HepG2 (cell line): Measurements from ENCODE around the gene SIAE. TPM values are rescaled to one million over a fixed set of nuclear protein-coding genes. Genes with fewer than 3 reads are reported as not detected.

ENCODE experiments used
- ATAC-seq: fragments of 200-7000 bp; cut with Tn5 transposase; 3 replicates; pipeline ENCODE4 v1.9.1; 2020; ENCODE audit warnings: mild to moderate bottlenecking, moderate library complexity
- BruUV-seq: library from RNA; stranded (reverse); fragments of 400-500 nt; replicated peaks from 2 replicates; lab custom pipeline; 2021; lab: Mats Ljungman, UMichigan
- CTCF ChIA-PET: fragments of 300-600 bp; formaldehyde crosslinking; extraction: SDS; loops from one replicate; lab custom pipeline; 2021; ENCODE audit warnings: low total read pairs, inconsistent platforms, low intra/inter-chr PET ratio; lab: Yijun Ruan, JAX
- POLR2A ChIA-PET: fragments of 350-600 bp; sonication (Branson Sonifier 250); formaldehyde crosslinking; loops from one replicate; lab custom pipeline; 2020; ENCODE audit warnings: antibody characterized with exemption, inconsistent platforms; lab: Yijun Ruan, JAX
- DNase-seq: peaks from one replicate; pipeline ENCODE4 v3.0.0-alpha.2; 2015; ENCODE audit warnings: low spot score
- FAIRE-seq: peaks from 3 replicates; lab custom pipeline; 2011; peaks lifted over from hg19 to GRCh38; lab: Jason Lieb, UNC
- H2AFZ ChIP-seq: one replicate; pipeline ENCODE4 v1.6.1; 2011; ENCODE audit warnings: low read length, inconsistent platforms
- H3K27ac ChIP-seq: fragments of 300-600 bp; 3 replicates; pipeline ENCODE4 v1.8.0; 2011; ENCODE audit warnings: mixed run types, mild to moderate bottlenecking, mixed read lengths, low read length, inconsistent platforms; ENCODE audit not compliant: insufficient read depth; ENCODE audit errors: extremely low read length
- H3K27me3 ChIP-seq, 2 experiments: fragments of 200-600 bp in 1 of 2; 2 replicates in 1 of 2; 3 replicates in 1 of 2; pipeline versions ENCODE4 v1.6.0 to v1.8.0; 2011; ENCODE audit warnings: low read length in 2 of 2, mild to moderate bottlenecking in 2 of 2, moderate library complexity in 2 of 2, inconsistent platforms in 1 of 2; ENCODE audit not compliant: insufficient read depth in 2 of 2, control insufficient read depth in 1 of 2
- H3K36me3 ChIP-seq, 2 experiments: fragments of 200-600 bp in 1 of 2; replicated peaks in 1 of 2; 2 replicates in 1 of 2; 3 replicates in 1 of 2; pipeline versions ENCODE4 v1.5.1 to v1.8.0; 2011; ENCODE audit warnings: low read length in 2 of 2, inconsistent platforms in 1 of 2; ENCODE audit not compliant: insufficient read depth in 2 of 2, control insufficient read depth in 1 of 2
- H3K4me1 ChIP-seq: 2 replicates; pipeline ENCODE4 v1.5.1; 2012; ENCODE audit warnings: low read length, inconsistent platforms; ENCODE audit not compliant: insufficient read depth
- H3K4me2 ChIP-seq: 2 replicates; pipeline ENCODE4 v1.6.0; 2011; ENCODE audit warnings: low read depth, low read length, inconsistent platforms
- H3K4me3 ChIP-seq, 3 experiments: fragments of 200-600 bp in 1 of 3; sonication (generic), shearing (Covaris generic) in 1 of 3; replicated peaks in 1 of 3; 2 replicates each; pipeline ENCODE4 v1.5.1; 2011 to 2016; ENCODE audit warnings: low read length in 3 of 3, inconsistent platforms in 2 of 3, low read depth in 2 of 3, mild to moderate bottlenecking in 2 of 3, control low read depth in 1 of 3, mixed read lengths in 1 of 3; ENCODE audit not compliant: insufficient read depth in 1 of 3
- H3K79me2 ChIP-seq: one replicate; pipeline ENCODE4 v1.6.1; 2011; ENCODE audit warnings: low read length, inconsistent platforms; ENCODE audit not compliant: insufficient read depth
- H3K9ac ChIP-seq: 2 replicates; pipeline ENCODE4 v1.6.0; 2011; ENCODE audit warnings: mild to moderate bottlenecking, low read depth, low read length, inconsistent platforms; ENCODE audit not compliant: insufficient read depth
- H3K9me3 ChIP-seq: 2 replicates; pipeline ENCODE4 v1.5.1; 2012; ENCODE audit warnings: mild to moderate bottlenecking, low read length
- H4K20me1 ChIP-seq: 2 replicates; pipeline ENCODE4 v1.6.0; 2011; ENCODE audit warnings: inconsistent platforms, mild to moderate bottlenecking, low read length, moderate library complexity; ENCODE audit not compliant: insufficient read depth
- AKAP8 ChIP-seq: sonication (generic); formaldehyde crosslinking; IDR thresholded peaks from 2 replicates; pipeline ENCODE4 v1.5.1; 2020; ENCODE audit warnings: mild to moderate bottlenecking, missing genetic modification reagents
- GZF1 ChIP-seq: sonication (generic); formaldehyde crosslinking; IDR thresholded peaks from 2 replicates; pipeline ENCODE4 v1.5.1; 2020; ENCODE audit warnings: mild to moderate bottlenecking, missing genetic modification reagents
- HDAC1 ChIP-seq: sonication (generic); formaldehyde crosslinking; IDR thresholded peaks from 2 replicates; pipeline ENCODE4 v1.5.1; 2020; ENCODE audit warnings: mild to moderate bottlenecking, missing genetic modification reagents
- MEF2D ChIP-seq: sonication (generic); formaldehyde crosslinking; IDR thresholded peaks from 2 replicates; pipeline ENCODE4 v1.5.1; 2020; ENCODE audit warnings: mild to moderate bottlenecking, missing genetic modification reagents
- NFATC3 ChIP-seq: sonication (generic); formaldehyde crosslinking; IDR thresholded peaks from 2 replicates; pipeline ENCODE4 v1.5.1; 2020; ENCODE audit warnings: mild to moderate bottlenecking, missing genetic modification reagents
- NFYC ChIP-seq: IDR thresholded peaks from 2 replicates; pipeline ENCODE4 v1.6.1; 2016; ENCODE audit warnings: missing genetic modification reagents, missing compliant biosample characterization
- RBM22 ChIP-seq: fragments of 200-400 bp; formaldehyde crosslinking; optimal IDR thresholded peaks from 2 replicates; pipeline ENCODE3; 2017; ENCODE audit warnings: mild to moderate bottlenecking, low read length, moderate library complexity
- TEAD2 ChIP-seq: sonication (generic); formaldehyde crosslinking; IDR thresholded peaks from 2 replicates; pipeline ENCODE4 v1.9.0; 2021; ENCODE audit warnings: missing genetic modification reagents
- ZNF232 ChIP-seq: sonication (generic); formaldehyde crosslinking; IDR thresholded peaks from 2 replicates; pipeline ENCODE4 v1.4.0; 2020; ENCODE audit warnings: missing genetic modification reagents, borderline replicate concordance
- ZNF337 ChIP-seq: sonication (generic); formaldehyde crosslinking; IDR thresholded peaks from 2 replicates; pipeline ENCODE4 v1.5.1; 2020; ENCODE audit warnings: missing genetic modification reagents, low read depth, mild to moderate bottlenecking, borderline replicate concordance
- ZNF543 ChIP-seq: sonication (generic); formaldehyde crosslinking; IDR thresholded peaks from 2 replicates; pipeline ENCODE4 v1.4.0; 2020; ENCODE audit warnings: mild to moderate bottlenecking, missing genetic modification reagents
- ZNF598 ChIP-seq: sonication (generic); formaldehyde crosslinking; IDR thresholded peaks from 2 replicates; pipeline ENCODE4 v1.5.1; 2020; ENCODE audit warnings: mild to moderate bottlenecking, missing genetic modification reagents, borderline replicate concordance
- ZNF816 ChIP-seq: sonication (generic); formaldehyde crosslinking; IDR thresholded peaks from 2 replicates; pipeline ENCODE4 v1.8.0; 2022; ENCODE audit warnings: missing genetic modification reagents, mild to moderate bottlenecking, borderline replicate concordance
- WGBS: methylation state at CpG from one replicate; pipeline ENCODE4 v1.1.6; 2017; ENCODE audit warnings: low lambda C conversion rate; 5-methylcytosine and 5-hydroxymethylcytosine counted together
- in situ Hi-C: cut with HindIII; loops from 2 replicates; pipeline ENCODE4 v1.10.0; 2017; ENCODE audit warnings: low pct_unique_long_range_greater_than_20kb; ENCODE audit not compliant: extremely low pct_ligation_motif_present
- intact Hi-C: fragments of 100-400 bp; cut with micrococcal nuclease; formaldehyde crosslinking; loops from one replicate; pipeline ENCODE4 v1.10.0; 2022; ENCODE audit not compliant: unreplicated experiment
- polyA plus RNA-seq, 8 experiments: library from polyadenylated mRNA; depleted of rRNA in 3 of 8; stranded (reverse) in 7 of 8; unstranded in 1 of 8; fragments of >200 nt; fragmentation: Illumina TruSeq in 4 of 8; extraction: Trizol in 4 of 8; gene quantifications; 2 replicates each; pipeline versions ENCODE4 v1.2.1 to v1.2.3, GENCODE V29; 2011 to 2016; ENCODE audit warnings: low read depth in 4 of 8, missing spikeins in 1 of 8, mixed read lengths in 1 of 8; ENCODE audit not compliant: insufficient read depth in 1 of 8
- total RNA-seq, 5 experiments: library from RNA; depleted of rRNA; stranded (reverse); fragments of >200 nt; fragmentation: Illumina TruSeq; extraction: Trizol; gene quantifications; 2 replicates each; pipeline ENCODE4 v1.2.3, GENCODE V29; 2016; ENCODE audit warnings: low read depth in 1 of 5
- TF ChIP-seq, protein P1 (sequence below): sonication (generic); formaldehyde crosslinking; IDR thresholded peaks from 2 replicates; pipeline ENCODE4 v1.4.0; 2020; ENCODE audit warnings: mild to moderate bottlenecking, low read depth, missing genetic modification reagents
- TF ChIP-seq, protein P2 (sequence below): sonication (generic); formaldehyde crosslinking; IDR thresholded peaks from 2 replicates; pipeline ENCODE4 v1.9.0; 2021; ENCODE audit warnings: mild to moderate bottlenecking, missing genetic modification reagents

Gene SIAE
- total and polyA plus RNA-seq, 2 of the 13 experiments (the other 11 are each of a cell fraction or from before 2014, with no cell fraction given) = 7.0 to 22.4 TPM

DNA sequence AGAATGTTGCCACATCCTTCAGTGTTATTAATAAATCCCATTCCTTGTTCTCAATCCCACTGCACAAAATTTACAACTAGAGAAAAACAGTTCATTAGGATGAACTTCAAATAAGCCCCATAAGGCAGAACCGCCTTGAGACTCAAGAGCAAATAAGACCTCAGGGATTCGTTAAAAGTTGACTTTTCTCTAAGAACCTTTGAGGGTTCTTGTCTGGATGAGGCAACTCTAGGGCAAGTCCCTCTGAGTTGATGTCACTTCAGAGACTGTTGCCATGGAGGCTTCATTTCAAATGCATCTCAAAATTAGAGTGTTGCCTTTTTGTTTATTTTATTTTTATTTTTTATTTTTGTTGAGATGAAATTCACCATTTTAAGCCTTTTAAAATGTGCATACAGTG is 82.1 kb downstream of the SIAE start:
- Histone ChIP-seq H3K4me3 (no peak overlapping the region), H3K79me2 (no peaks in the 10 kb centered on the region), H3K4me2 (no peak overlapping the region)
- no peak for DNase-seq
- TF ChIP-seq ZNF598 = no peak
- no peak for TF ChIP-seq MEF2D (CRISPR knock-in tag)
- TF ChIP-seq, protein P1, sequence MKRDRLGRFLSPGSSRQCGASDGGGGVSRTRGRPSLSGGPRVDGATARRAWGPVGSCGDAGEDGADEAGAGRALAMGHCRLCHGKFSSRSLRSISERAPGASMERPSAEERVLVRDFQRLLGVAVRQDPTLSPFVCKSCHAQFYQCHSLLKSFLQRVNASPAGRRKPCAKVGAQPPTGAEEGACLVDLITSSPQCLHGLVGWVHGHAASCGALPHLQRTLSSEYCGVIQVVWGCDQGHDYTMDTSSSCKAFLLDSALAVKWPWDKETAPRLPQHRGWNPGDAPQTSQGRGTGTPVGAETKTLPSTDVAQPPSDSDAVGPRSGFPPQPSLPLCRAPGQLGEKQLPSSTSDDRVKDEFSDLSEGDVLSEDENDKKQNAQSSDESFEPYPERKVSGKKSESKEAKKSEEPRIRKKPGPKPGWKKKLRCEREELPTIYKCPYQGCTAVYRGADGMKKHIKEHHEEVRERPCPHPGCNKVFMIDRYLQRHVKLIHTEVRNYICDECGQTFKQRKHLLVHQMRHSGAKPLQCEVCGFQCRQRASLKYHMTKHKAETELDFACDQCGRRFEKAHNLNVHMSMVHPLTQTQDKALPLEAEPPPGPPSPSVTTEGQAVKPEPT (CRISPR knock-in tag) = no peak
- no peak for TF ChIP-seq RBM22
- no peak for TF ChIP-seq AKAP8
- no peak for TF ChIP-seq HDAC1 (CRISPR knock-in tag)
- no peak for TF ChIP-seq NFYC (CRISPR knock-in tag)
- TF ChIP-seq TEAD2 (CRISPR knock-in tag) = no peak
- no peak for TF ChIP-seq ZNF232
- no peak for TF ChIP-seq NFATC3 (CRISPR knock-in tag)
- TF ChIP-seq ZNF543 = no peak
- TF ChIP-seq GZF1 (CRISPR knock-in tag) = no peak
- TF ChIP-seq, protein P2, sequence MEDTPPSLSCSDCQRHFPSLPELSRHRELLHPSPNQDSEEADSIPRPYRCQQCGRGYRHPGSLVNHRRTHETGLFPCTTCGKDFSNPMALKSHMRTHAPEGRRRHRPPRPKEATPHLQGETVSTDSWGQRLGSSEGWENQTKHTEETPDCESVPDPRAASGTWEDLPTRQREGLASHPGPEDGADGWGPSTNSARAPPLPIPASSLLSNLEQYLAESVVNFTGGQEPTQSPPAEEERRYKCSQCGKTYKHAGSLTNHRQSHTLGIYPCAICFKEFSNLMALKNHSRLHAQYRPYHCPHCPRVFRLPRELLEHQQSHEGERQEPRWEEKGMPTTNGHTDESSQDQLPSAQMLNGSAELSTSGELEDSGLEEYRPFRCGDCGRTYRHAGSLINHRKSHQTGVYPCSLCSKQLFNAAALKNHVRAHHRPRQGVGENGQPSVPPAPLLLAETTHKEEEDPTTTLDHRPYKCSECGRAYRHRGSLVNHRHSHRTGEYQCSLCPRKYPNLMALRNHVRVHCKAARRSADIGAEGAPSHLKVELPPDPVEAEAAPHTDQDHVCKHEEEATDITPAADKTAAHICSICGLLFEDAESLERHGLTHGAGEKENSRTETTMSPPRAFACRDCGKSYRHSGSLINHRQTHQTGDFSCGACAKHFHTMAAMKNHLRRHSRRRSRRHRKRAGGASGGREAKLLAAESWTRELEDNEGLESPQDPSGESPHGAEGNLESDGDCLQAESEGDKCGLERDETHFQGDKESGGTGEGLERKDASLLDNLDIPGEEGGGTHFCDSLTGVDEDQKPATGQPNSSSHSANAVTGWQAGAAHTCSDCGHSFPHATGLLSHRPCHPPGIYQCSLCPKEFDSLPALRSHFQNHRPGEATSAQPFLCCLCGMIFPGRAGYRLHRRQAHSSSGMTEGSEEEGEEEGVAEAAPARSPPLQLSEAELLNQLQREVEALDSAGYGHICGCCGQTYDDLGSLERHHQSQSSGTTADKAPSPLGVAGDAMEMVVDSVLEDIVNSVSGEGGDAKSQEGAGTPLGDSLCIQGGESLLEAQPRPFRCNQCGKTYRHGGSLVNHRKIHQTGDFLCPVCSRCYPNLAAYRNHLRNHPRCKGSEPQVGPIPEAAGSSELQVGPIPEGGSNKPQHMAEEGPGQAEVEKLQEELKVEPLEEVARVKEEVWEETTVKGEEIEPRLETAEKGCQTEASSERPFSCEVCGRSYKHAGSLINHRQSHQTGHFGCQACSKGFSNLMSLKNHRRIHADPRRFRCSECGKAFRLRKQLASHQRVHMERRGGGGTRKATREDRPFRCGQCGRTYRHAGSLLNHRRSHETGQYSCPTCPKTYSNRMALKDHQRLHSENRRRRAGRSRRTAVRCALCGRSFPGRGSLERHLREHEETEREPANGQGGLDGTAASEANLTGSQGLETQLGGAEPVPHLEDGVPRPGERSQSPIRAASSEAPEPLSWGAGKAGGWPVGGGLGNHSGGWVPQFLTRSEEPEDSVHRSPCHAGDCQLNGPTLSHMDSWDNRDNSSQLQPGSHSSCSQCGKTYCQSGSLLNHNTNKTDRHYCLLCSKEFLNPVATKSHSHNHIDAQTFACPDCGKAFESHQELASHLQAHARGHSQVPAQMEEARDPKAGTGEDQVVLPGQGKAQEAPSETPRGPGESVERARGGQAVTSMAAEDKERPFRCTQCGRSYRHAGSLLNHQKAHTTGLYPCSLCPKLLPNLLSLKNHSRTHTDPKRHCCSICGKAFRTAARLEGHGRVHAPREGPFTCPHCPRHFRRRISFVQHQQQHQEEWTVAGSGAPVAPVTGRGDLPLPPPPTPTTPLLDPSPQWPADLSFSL (CRISPR knock-in tag) = no peak
- TF ChIP-seq ZNF816 (CRISPR knock-in tag) = no peak
- no peak for TF ChIP-seq ZNF337
- TF ChIP-seq, all 625 proteins: peak for 0
- in situ Hi-C loops (no loop called here), intact Hi-C loops (no loop called here)
- Histone ChIP-seq H2AFZ (no peak overlapping the region), H3K9ac (no peak overlapping the region), H3K9me3 (no peaks in the 10 kb centered on the region), H3K27me3 (peaks cover 2 to 9% of the 10 kb centered on the region in 2 experiments; a peak in 4 of 5 replicates), H3K27ac (no peak overlapping the region), H3K4me1 (no peaks in the 10 kb centered on the region), H4K20me1 (no peaks in the 10 kb centered on the region), H3K36me3 (no peaks in the 10 kb centered on the region)
- POLR2A ChIA-PET = no interaction called here
- CTCF ChIA-PET = no interaction called here
- WGBS = 22% methylated on average over 2 of the region's 2 CpGs
- ATAC-seq (no peak), FAIRE-seq (no peak)
- no TSS peak for BruUV-seq
